Stomach (tissue), 9 donors: Measurements from ENCODE around the gene CCDC157. TPM values are rescaled to one million over a fixed set of nuclear protein-coding genes. Genes with fewer than 3 reads are reported as not detected.
A peak's percentile ranks its signal among the peaks of the same experiment; 100 is the strongest.

Experiments
- DNase-seq, 2 donors: peaks; one replicate each; pipeline versions ENCODE4 v3.0.0 to v3.0.0-alpha.2; 2013 to 2019
- H3K27ac ChIP-seq, 5 donors: fragments of 200-600 bp in 4 of 5; sonication (generic) in 4 of 5; one replicate each; pipeline ENCODE4 v1.5.1; 2013 to 2019; ENCODE audit warnings: mild to moderate bottlenecking in 1 of 5, moderate library complexity in 1 of 5
- H3K27me3 ChIP-seq, 3 donors: fragments of 200-600 bp; sonication (generic); one replicate each; pipeline ENCODE4 v1.5.1; 2017 to 2019; ENCODE audit warnings: mixed run types in 1 of 3
- H3K36me3 ChIP-seq, 4 donors: fragments of 200-600 bp; sonication (generic); 1 replicate in 3 of 4; 2 replicates in 1 of 4; pipeline ENCODE4 v1.5.1; 2016 to 2019
- H3K4me1 ChIP-seq, 4 donors: fragments of 200-600 bp; sonication (generic); one replicate each; pipeline ENCODE4 v1.5.1; 2016 to 2019
- H3K4me3 ChIP-seq, 4 donors: fragments of 200-600 bp; sonication (generic) in 3 of 4; one replicate each; pipeline ENCODE4 v1.5.1; 2016 to 2019; ENCODE audit warnings: mild to moderate bottlenecking in 1 of 4
- H3K9me3 ChIP-seq, 4 donors: fragments of 200-600 bp; sonication (generic); one replicate each; pipeline ENCODE4 v1.5.1; 2016 to 2019
- EP300 ChIP-seq: sonication (generic); formaldehyde crosslinking; IDR thresholded peaks from one replicate; pipeline ENCODE4 v1.6.1; 2017; ENCODE audit warnings: antibody characterized with exemption
- POLR2A ChIP-seq, 4 donors: fragments of 450-650 bp; IDR thresholded peaks; one replicate each; pipeline ENCODE4 v1.6.1; 2016; ENCODE audit warnings: antibody characterized with exemption in 4 of 4, control low read depth in 2 of 4, mild to moderate bottlenecking in 1 of 4, moderate library complexity in 1 of 4
- POLR2AphosphoS5 ChIP-seq, 3 donors: sonication (generic); formaldehyde crosslinking; IDR thresholded peaks; one replicate each; pipeline ENCODE4 v1.6.1; 2016; ENCODE audit warnings: antibody characterized with exemption in 3 of 3
- WGBS, 5 donors: extraction: QIAGEN DNeasy Blood & Tissue Kit in 3 of 5; methylation state at CpG; one replicate each; pipeline versions ENCODE4 v1.1.5 to v1.1.7; 2013 to 2018; 5-methylcytosine and 5-hydroxymethylcytosine counted together
- intact Hi-C: fragments of 100-400 bp; cut with DNase I; formaldehyde crosslinking; loops from one replicate; pipeline ENCODE4 v1.15.1; 2023; ENCODE audit warnings: low total_unique reads
- polyA plus RNA-seq, 3 donors: library from polyadenylated mRNA; stranded (reverse); fragments of 200-250 nt; gene quantifications; one replicate each; pipeline ENCODE4 v1.2.3, GENCODE V29; 2013
- total RNA-seq, 5 donors: library from RNA; depleted of rRNA; stranded (reverse); fragments of >200 nt; gene quantifications; one replicate each; pipeline versions ENCODE4 v1.1.0 to v1.2.3, GENCODE V29; 2014 to 2016
- TF ChIP-seq, protein P1 (sequence below), 7 experiments: fragments of 450-650 bp in 4 of 7; fragments of 200-600 bp in 3 of 7; sonication (generic) in 3 of 7; IDR thresholded peaks; one replicate each; pipeline ENCODE4 v1.5.1; 2016 to 2019; ENCODE audit warnings: antibody characterized with exemption in 7 of 7, control low read depth in 2 of 7, mild to moderate bottlenecking in 1 of 7
- donor health status: healthy with polysubstance abuse.
- donor health status: Bipolar disorder and iron deficiency.
- donor health status: healthy.

The CCDC157 gene
- total and polyA plus RNA-seq, 8 donors, result 0.73 to 9.0 (median 2.2) TPM; not detected in 1

DNA sequence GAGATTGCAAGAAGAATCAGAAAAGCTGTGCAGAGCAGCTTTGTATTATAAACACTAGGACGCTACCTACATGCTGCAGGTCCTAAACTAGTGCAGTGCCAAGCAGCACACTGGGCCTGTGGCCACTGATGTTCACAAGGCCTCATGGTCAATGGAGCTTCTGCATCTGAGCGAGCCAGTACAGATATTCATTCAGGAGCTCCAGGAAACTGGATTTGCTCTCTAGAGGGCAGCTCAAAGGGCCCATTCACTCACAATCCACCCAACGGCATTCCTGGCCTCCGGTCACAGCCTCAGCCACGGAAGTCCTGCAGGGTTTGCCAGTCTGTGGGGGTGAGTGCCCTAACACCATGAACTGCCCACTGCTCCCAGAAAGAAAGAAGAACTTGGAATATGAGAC lies 24.3 kb upstream of the CCDC157 start:
- DNase-seq, result no peak
- peak overlapping the region in 2 of 5 donors; percentile 20 to 67 for H3K27ac ChIP-seq
- H3K4me1 ChIP-seq, result peaks cover 5 to 40% (median 21%) of the 10 kb centered on the region in 4 donors
- H3K9me3 ChIP-seq, result no peaks in the 10 kb centered on the region
- H3K27me3 ChIP-seq, result no peaks in the 10 kb centered on the region
- WGBS, 5 donors, result 60 to 85% (median 81%) methylated on average over 1 to 5 of the region's 5 CpGs
- no peak overlapping the region for H3K4me3 ChIP-seq
- intact Hi-C loops, result no loop called here
- TF ChIP-seq POLR2AphosphoS5 (IDR thresholded peaks at IDR 0.05) (no peak), POLR2A (IDR thresholded peaks at IDR 0.05) (no peak), EP300 (no peak)
- TF ChIP-seq, protein P1, sequence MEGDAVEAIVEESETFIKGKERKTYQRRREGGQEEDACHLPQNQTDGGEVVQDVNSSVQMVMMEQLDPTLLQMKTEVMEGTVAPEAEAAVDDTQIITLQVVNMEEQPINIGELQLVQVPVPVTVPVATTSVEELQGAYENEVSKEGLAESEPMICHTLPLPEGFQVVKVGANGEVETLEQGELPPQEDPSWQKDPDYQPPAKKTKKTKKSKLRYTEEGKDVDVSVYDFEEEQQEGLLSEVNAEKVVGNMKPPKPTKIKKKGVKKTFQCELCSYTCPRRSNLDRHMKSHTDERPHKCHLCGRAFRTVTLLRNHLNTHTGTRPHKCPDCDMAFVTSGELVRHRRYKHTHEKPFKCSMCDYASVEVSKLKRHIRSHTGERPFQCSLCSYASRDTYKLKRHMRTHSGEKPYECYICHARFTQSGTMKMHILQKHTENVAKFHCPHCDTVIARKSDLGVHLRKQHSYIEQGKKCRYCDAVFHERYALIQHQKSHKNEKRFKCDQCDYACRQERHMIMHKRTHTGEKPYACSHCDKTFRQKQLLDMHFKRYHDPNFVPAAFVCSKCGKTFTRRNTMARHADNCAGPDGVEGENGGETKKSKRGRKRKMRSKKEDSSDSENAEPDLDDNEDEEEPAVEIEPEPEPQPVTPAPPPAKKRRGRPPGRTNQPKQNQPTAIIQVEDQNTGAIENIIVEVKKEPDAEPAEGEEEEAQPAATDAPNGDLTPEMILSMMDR (IDR thresholded peaks at IDR 0.05), result no peak
- peaks cover 58 to 79% (median 75%) of the 10 kb centered on the region in 4 donors for H3K36me3 ChIP-seq

DNA sequence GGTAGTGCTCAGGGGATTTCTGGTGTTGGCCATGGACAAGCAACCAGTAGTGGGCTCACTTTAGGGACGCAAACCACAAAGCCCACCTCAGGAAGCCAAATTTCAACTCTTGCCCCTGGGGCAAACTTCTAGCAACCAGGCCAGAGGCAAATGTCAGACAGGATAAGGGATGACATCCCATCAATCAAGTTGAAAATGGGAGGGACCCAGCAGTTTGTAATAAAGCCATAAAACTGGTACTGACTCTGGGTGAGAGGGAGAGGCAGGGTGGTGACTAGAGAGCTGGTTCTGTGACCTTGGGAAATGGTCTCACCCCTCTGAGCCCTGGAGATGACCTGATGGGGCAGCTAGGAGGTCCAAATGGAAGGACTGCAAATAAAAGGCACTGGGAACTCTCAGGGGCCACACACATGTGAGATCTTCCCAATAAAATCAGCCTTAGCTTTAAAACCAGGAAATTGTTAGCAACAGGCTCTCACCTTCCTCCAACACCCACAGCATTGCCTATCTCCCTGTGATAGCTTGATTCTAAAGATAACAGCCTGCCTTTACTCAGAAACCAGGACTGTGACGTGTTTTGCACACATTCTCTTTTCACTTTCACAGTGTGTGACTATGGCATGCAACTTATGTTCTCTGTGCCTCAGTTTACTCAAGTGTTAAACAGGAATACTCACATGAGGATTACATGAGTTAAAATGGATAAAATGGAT lies 23.7 kb upstream of the CCDC157 start:
- peaks cover 64 to 85% (median 81%) of the 10 kb centered on the region in 4 donors for H3K36me3 ChIP-seq

DNA sequence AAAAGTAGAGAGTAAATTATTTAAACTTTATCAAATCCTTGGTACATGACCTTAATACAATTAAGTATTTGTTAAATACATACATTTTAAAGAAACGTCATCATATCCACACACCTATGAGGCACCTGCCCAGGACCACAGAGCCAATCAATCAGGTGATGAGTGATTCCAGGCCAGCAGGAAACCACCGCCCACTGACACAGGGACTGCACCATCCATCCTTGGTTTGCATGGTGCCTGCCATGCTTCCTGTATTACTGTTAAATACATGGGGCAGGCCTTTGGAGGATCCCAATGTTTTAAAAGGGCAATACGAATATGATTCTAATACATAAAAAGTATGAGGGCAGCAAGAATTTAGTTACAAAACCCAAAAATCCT lies 23.1 kb upstream of the CCDC157 start:
- H3K36me3 ChIP-seq, result peaks cover 69 to 91% (median 87%) of the 10 kb centered on the region in 4 donors
- TF ChIP-seq, protein P1 (IDR thresholded peaks at IDR 0.05), result no peak
- no peak for TF ChIP-seq POLR2AphosphoS5 (IDR thresholded peaks at IDR 0.05)
- no peak for TF ChIP-seq POLR2A (IDR thresholded peaks at IDR 0.05)
- no peak for TF ChIP-seq EP300
- peak overlapping the region in 1 of 5 donors; percentile 67 for H3K27ac ChIP-seq
- intact Hi-C loops, result no loop called here
- DNase-seq, result no peak
- no peak overlapping the region for H3K4me3 ChIP-seq
- H3K9me3 ChIP-seq, result no peaks in the 10 kb centered on the region
- 73 to 81% (median 76%) methylated on average over 3 of the region's 3 CpGs for WGBS, 5 donors
- peaks cover 0 to 29% (median 12%) of the 10 kb centered on the region in 4 donors for H3K4me1 ChIP-seq
- H3K27me3 ChIP-seq, result no peaks in the 10 kb centered on the region

More for the DNA sequence above, 23.7 kb upstream of the CCDC157 start:
- intact Hi-C loops, result no loop called here
- TF ChIP-seq EP300 (no peak), POLR2AphosphoS5 (IDR thresholded peaks at IDR 0.05) (no peak), POLR2A (IDR thresholded peaks at IDR 0.05) (no peak)
- TF ChIP-seq, protein P1 (IDR thresholded peaks at IDR 0.05), result no peak
- Histone ChIP-seq H3K4me3 (no peak overlapping the region), H3K9me3 (no peaks in the 10 kb centered on the region), H3K4me1 (peaks cover 0 to 34% (median 15%) of the 10 kb centered on the region in 4 donors), H3K27me3 (no peaks in the 10 kb centered on the region), H3K27ac (peak overlapping the region in 3 of 5 donors; percentile 20 to 67 (median 32))
- 66 to 97% (median 75%) methylated on average over 2 of the region's 2 CpGs for WGBS, 5 donors
- peak in 1 of 2 donors; percentile 24 for DNase-seq

DNA sequence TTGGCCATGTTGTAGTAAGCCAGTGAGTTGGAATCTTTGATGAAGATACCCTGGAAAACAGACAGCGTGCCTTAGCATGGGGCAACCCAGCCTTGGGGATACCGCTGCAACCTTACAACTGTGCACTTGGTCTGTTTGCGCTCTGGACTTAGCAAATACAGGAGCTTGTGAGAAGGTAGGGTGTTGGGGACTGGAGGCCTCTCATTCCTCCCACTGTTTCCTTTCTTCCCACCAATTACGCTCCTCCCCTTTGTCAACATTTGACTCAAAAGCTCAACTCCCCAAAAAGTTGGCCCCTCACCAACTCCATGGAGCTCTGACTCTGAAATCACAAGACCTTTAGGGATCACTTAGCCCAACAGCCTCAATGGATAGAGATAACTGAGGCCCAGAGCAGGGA lies 22.2 kb upstream of the CCDC157 start:
- WGBS, 5 donors, result 37 to 76% (median 55%) methylated on average over 4 of the region's 4 CpGs
- Histone ChIP-seq H3K27ac (peak overlapping the region in 2 of 5 donors; percentile 13 to 50), H3K27me3 (no peaks in the 10 kb centered on the region), H3K36me3 (peaks cover 79 to 96% (median 94%) of the 10 kb centered on the region in 4 donors), H3K4me3 (no peak overlapping the region), H3K4me1 (peaks cover 0 to 27% (median 11%) of the 10 kb centered on the region in 4 donors), H3K9me3 (no peaks in the 10 kb centered on the region)
- TF ChIP-seq POLR2AphosphoS5 (IDR thresholded peaks at IDR 0.05), result no peak
- DNase-seq, result peak; percentile 64 to 67
- intact Hi-C loops, result no loop called here

DNA sequence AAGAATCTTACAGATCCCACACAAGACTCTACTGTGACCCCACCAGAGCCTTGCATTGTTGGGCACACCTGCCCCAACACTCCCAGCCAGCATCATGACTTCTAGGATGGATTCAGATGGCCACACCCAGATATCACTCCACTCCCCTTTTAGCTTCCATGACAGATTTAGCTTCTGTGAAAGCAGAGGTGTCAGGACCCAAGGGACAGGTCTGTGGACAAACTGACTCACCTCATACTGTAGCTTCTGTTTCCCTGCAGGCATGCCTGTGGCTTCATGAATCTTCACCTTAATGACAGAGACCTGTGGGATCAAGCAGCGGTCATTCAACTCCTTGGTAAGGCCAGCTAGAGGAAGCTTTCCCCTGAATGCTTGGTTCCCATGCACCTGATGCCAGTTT lies 21.6 kb upstream of the CCDC157 start:
- H3K4me3 ChIP-seq, result no peak overlapping the region
- H3K4me1 ChIP-seq, result peaks cover 0 to 27% (median 11%) of the 10 kb centered on the region in 4 donors
- peak overlapping the region in 2 of 5 donors; percentile 13 to 50 for H3K27ac ChIP-seq
- no peak for TF ChIP-seq EP300
- no peak for TF ChIP-seq POLR2A (IDR thresholded peaks at IDR 0.05)
- no peak for TF ChIP-seq POLR2AphosphoS5 (IDR thresholded peaks at IDR 0.05)
- TF ChIP-seq, protein P1 (IDR thresholded peaks at IDR 0.05), result no peak
- H3K27me3 ChIP-seq, result no peaks in the 10 kb centered on the region
- H3K36me3 ChIP-seq, result peaks cover 85 to 100% (median 99%) of the 10 kb centered on the region in 4 donors
- intact Hi-C loops, result no loop called here
- H3K9me3 ChIP-seq, result no peaks in the 10 kb centered on the region
- no peak for DNase-seq
- WGBS, 5 donors, result 91 to 100% (median 96%) methylated on average over 1 of the region's 1 CpG
